OCI-LY7 (cell line): ENCODE measurements around the gene CCL3.

Experiments used
- CTCF ChIP-seq: fragments of 200-600 bp; sonication (generic); conservative IDR thresholded peaks from 2 replicates; pipeline ENCODE4 v1.5.1; 2014; ENCODE audit warnings: mild to moderate bottlenecking, antibody characterized with exemption, low read length, moderate library complexity, mixed read lengths
- EZH2phosphoT487 ChIP-seq: fragments of 200-600 bp; sonication (generic); IDR thresholded peaks from 2 replicates; pipeline ENCODE4 v1.6.1; 2018; ENCODE audit warnings: low read depth, borderline replicate concordance, mild to moderate bottlenecking, mixed run types, antibody characterized with exemption, low read length, moderate library complexity, mixed read lengths

DNA sequence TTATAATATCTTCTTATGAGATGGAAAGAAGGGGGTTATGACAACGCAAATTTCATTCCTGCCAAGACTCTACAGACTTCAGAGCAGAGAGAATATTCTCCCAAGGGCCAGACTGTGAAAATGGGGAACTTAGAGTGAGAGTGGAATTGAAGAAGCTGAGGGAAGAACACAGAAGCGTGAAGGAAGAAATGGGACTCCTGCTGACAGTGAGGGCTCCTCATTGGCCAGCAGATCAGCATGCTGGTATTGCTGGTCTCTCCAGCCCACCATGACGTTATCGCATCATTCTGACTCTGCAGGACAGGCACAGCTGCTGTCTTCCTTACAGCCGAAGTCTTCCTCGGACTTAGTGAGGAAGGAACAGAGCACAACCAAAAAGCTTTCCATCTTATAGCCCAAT lies 38.0 kb upstream of the CCL3 start:
- TF ChIP-seq CTCF, result no peak
- TF ChIP-seq EZH2phosphoT487, result no peak
